Stimulated activated CD8-positive, alpha-beta memory T cell treated with anti-CD3 and anti-CD28 coated beads, Interleukin-15, amount 100 ng/mL, for 4 hours (primary cell): ENCODE data around the gene DHDH.

Experiments used
- DNase-seq, 2 donors: peaks; one replicate each; pipeline ENCODE4 v3.0.0-alpha.2; 2020; ENCODE audit warnings: low read depth in 2 of 2

The DHDH gene

DNA sequence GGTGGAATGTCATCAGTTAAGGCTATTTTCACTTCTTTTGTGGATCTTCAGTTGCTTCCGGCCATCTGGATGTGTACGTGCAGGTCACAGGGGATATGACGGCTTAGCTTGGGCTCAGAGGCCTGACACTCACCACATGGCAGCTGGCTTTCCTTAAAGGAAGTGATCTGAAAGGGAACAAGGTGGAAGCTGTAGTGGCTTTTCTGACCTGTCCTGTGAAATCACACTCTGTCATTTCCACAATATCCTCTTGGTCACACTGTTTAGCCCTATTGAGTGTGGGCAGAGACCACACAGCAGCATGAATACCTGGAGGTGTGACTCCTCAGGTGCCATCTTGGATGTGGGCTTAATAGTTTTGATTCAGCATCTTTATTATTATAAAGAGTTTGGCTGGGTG, 16.7 kb downstream of the DHDH start:
- DNase-seq, result no peak

DNA sequence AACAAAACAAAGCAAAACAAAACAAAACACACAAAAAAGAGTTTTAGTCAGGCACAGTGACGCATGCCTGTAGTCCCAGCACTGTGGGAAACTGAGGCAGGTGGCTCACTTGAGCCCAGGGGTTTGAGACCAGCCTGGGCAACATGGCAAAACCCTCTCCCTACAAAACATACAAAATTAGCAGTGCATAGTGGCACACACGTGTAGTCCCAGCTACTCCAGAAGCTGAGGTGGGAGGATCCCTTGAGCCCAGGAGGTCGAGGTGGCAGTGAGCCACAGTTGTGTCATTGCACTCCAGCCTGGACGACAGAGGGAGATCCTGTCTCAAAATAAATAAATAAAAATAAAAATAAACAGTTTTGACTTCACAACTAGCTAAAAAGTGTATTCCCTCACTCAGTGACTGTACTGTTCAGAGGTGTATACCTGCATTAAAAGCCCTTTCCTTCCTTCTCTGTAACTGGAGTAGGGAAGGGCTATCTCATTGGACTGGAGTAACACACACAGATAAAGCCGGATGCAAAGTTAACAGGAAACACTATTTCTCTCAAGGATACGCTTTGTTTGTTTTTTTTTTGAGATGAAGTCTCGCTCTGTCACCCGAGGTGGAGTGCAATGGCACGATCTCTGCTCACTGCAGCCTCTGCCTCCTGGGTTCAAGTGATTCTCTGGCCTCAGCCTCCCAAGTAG, 17.5 kb downstream of the DHDH start:
- DNase-seq, result no peak

DNA sequence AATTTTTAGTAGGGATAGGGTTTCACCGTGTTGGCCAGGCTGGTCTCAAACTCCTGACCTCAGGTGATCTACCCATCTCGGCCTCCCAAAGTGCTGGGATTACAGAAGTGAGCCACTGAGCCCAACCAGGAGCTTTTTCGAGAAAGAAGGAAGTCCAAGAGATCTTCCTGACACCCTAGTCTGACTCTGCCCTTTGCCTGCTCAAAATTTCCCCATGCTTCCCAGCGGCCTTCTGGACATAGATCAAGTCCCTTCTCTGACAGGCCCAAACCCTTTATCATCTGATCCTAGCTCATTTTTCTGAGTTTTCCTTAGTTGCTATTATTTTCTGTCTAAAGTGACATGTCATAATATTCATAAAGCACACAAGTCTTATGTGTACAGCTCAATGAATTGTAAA, 19.6 kb downstream of the DHDH start:
- no peak for DNase-seq

- no peak for DNase-seq
Measured at GRCh38 chr19:48953990-48954594, 20.6 kb downstream of the DHDH start.

GRCh38 chr19:48954595-48955307, 21.3 kb downstream of the DHDH start, which contains the start of gene BAX:
BAX (plus strand) TSS chr19:48954875; CDS start chr19:48954929, 54 bp downstream.
- DNase-seq, result peak; percentile 70 to 78

- no peak for DNase-seq
Measured at GRCh38 chr19:48955308-48955958, 21.9 kb downstream of the DHDH start.

GRCh38 chr19:48958006-48958405, 24.5 kb downstream of the DHDH start:
- no peak for DNase-seq

GRCh38 chr19:48959341-48960239, 26.1 kb downstream of the DHDH start:
- no peak for DNase-seq

- DNase-seq, result no peak
Measured at GRCh38 chr19:48961051-48961649, 27.7 kb downstream of the DHDH start.

- no peak for DNase-seq
Measured at GRCh38 chr19:48961673-48962028, 28.2 kb downstream of the DHDH start.

- no peak for DNase-seq
Measured at GRCh38 chr19:48962029-48962848, 28.7 kb downstream of the DHDH start.

- no peak for DNase-seq
Measured at GRCh38 chr19:48962849-48963165, 29.3 kb downstream of the DHDH start.

- peak; percentile 48 to 54 for DNase-seq
Measured at GRCh38 chr19:48963371-48964204, 30.1 kb downstream of the DHDH start.

DNA sequence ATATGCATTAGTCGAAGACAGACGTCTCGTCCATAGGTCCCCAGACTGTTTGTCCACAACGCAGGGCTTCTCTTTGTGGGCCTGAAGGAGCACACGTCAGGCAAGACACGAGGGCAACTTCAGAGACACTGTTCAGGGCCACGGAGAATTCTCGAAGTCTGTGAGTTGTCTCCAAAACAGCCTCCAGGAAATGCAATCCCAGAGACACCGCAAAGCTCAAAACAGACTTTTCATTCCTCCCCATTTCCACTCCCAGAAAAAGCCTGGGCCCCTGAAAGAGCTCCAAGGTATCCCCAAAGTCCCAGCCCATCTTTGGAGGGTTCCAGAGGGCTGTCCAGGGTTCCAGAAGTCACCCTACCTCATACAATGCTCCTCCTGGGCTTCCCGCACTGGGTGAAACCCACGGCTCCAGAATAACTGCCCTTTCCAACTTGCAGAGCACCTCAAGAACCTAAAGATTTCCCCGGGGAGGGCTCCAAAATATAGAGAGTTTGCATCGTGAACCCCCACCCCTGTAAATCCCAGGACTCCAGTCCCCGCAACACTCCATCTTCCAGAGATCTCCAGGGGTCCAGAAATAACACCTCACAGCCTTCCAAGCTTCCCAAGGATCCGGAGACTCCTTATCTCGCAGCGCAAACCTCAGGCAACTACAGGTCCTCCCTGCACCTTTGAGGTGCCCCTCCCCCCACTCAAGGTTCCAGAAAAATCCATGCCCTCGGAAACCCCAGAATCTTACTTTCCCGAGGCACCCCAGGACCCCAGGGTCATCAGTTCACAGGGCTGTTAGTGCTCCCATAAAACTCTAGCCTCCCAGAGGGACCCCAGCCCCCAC, 30.9 kb downstream of the DHDH start:
- DNase-seq, result no peak

GRCh38 chr19:48965040-48965805, 31.7 kb downstream of the DHDH start, which contains the start of gene FTL:
FTL (plus strand) TSS chr19:48965309; CDS start chr19:48965508, 199 bp downstream.
- DNase-seq, result peak; percentile 74 to 77

DNA sequence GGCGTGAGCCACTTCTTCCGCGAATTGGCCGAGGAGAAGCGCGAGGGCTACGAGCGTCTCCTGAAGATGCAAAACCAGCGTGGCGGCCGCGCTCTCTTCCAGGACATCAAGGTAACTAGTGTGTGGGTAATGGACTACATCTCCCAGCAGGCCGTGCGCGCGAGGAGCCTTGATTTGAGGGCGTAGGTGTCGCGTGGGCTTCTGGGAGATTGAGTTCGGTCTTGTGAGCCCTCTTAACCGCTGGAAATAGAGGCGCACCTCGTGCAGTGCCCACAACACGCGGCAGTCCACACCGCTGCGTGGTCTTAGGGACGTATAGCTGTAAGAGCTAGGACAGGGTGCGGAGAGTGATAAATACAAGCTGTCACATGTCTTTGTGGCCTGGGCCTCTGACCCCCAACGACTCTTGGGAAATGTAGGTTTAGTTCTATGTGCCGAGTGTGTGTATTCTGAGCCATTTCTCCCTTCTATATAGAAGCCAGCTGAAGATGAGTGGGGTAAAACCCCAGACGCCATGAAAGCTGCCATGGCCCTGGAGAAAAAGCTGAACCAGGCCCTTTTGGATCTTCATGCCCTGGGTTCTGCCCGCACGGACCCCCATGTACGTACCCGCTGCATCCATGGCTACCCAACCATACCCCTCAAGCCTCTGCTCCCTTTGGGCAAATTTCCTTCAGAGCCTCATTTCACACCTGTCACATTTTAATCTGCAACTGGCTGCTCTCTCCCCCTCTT, 32.5 kb downstream of the DHDH start:
- DNase-seq, result peak; percentile 78 to 87
